ENCODE results near the gene NRF1. TPM values are rescaled to one million over a fixed set of nuclear protein-coding genes. Genes with fewer than 3 reads are reported as not detected.

The NRF1 gene
- total RNA-seq, 2 donors from 2014 or later: 19.2 to 37.6 TPM

- no peak for TF ChIP-seq CTCF (IDR thresholded peaks at IDR 0.05)
- Histone ChIP-seq H3K4me3 (no peak overlapping the region), H3K27me3 (replicated peaks; ENCODE audit: insufficient read depth) (no peaks in the 10 kb centered on the region), H3K9me3 (no peaks in the 10 kb centered on the region), H3K4me1 (ENCODE audit: control insufficient read depth in 1 of 2, low read depth in 2 of 2) (no peaks in the 10 kb centered on the region), H3K36me3 (peaks cover 2% of the 10 kb centered on the region), H3K27ac (no peak overlapping the region)
- DNase-seq (ENCODE audit: low spot score) (no peak), ATAC-seq (ENCODE audit: insufficient number of reproducible peaks, low FRiP score, low read depth) (no peak)
Observed at GRCh38 chr7:129684777-129685176, 73.3 kb downstream of the NRF1 start.

GRCh38 chr7:129686063-129686462, 74.5 kb downstream of the NRF1 start:
- Histone ChIP-seq H3K4me3 (no peak overlapping the region), H3K4me1 (ENCODE audit: control insufficient read depth in 1 of 2, low read depth in 2 of 2) (no peaks in the 10 kb centered on the region), H3K9me3 (no peaks in the 10 kb centered on the region), H3K36me3 (peaks cover 3% of the 10 kb centered on the region), H3K27me3 (replicated peaks; ENCODE audit: insufficient read depth) (no peaks in the 10 kb centered on the region), H3K27ac (no peak overlapping the region)
- ATAC-seq (ENCODE audit: insufficient number of reproducible peaks, low FRiP score, low read depth) (no peak), DNase-seq (ENCODE audit: low spot score) (no peak)
- TF ChIP-seq CTCF (IDR thresholded peaks at IDR 0.05): no peak

GRCh38 chr7:129688503-129689222, 77.1 kb downstream of the NRF1 start:
- DNase-seq (ENCODE audit: low spot score) (no peak), ATAC-seq (ENCODE audit: insufficient number of reproducible peaks, low FRiP score, low read depth) (no peak)
- no peaks in the 10 kb centered on the region for H3K9me3 ChIP-seq

GRCh38 chr7:129689995-129690581, 78.6 kb downstream of the NRF1 start:
- peaks cover 12% of the 10 kb centered on the region for H3K36me3 ChIP-seq
- no peak overlapping the region for H3K4me3 ChIP-seq
- no peak for TF ChIP-seq CTCF (IDR thresholded peaks at IDR 0.05)
- no peak overlapping the region for H3K27ac ChIP-seq
- no peaks in the 10 kb centered on the region for H3K27me3 ChIP-seq (replicated peaks; ENCODE audit: insufficient read depth)
- no peaks in the 10 kb centered on the region for H3K9me3 ChIP-seq
- ATAC-seq (ENCODE audit: insufficient number of reproducible peaks, low FRiP score, low read depth): no peak
- H3K4me1 ChIP-seq (ENCODE audit: control insufficient read depth in 1 of 2, low read depth in 2 of 2): no peaks in the 10 kb centered on the region
- DNase-seq (ENCODE audit: low spot score): no peak

More at GRCh38 chr7:129688503-129689222, 77.1 kb downstream of the NRF1 start:
- H3K36me3 ChIP-seq: peaks cover 11% of the 10 kb centered on the region
- H3K4me1 ChIP-seq (ENCODE audit: control insufficient read depth in 1 of 2, low read depth in 2 of 2): no peaks in the 10 kb centered on the region
- no peak overlapping the region for H3K4me3 ChIP-seq
- no peak for TF ChIP-seq CTCF (IDR thresholded peaks at IDR 0.05)
- H3K27me3 ChIP-seq (replicated peaks; ENCODE audit: insufficient read depth): no peaks in the 10 kb centered on the region
- no peak overlapping the region for H3K27ac ChIP-seq

GRCh38 chr7:129690701-129691100, 79.2 kb downstream of the NRF1 start:
- no peak for TF ChIP-seq CTCF (IDR thresholded peaks at IDR 0.05)
- H3K4me3 ChIP-seq: no peak overlapping the region
- H3K27ac ChIP-seq: no peak overlapping the region
- no peaks in the 10 kb centered on the region for H3K9me3 ChIP-seq
- no peaks in the 10 kb centered on the region for H3K27me3 ChIP-seq (replicated peaks; ENCODE audit: insufficient read depth)
- H3K36me3 ChIP-seq: peaks cover 12% of the 10 kb centered on the region
- ATAC-seq (ENCODE audit: insufficient number of reproducible peaks, low FRiP score, low read depth) (no peak), DNase-seq (ENCODE audit: low spot score) (no peak)
- no peaks in the 10 kb centered on the region for H3K4me1 ChIP-seq (ENCODE audit: control insufficient read depth in 1 of 2, low read depth in 2 of 2)

Measured in thoracic aorta (tissue), 2 donors.